ENCODE measurements around the gene CHCHD5.

Gene CHCHD5

GRCh38 chr2:112621790-112622527 is 37.5 kb downstream of the CHCHD5 start:
- no peak overlapping the region for H3K4me2 ChIP-seq (ENCODE audit: low read depth, low read length)
- no peaks in the 10 kb centered on the region for H3K79me2 ChIP-seq (ENCODE audit: low read length)
- peaks cover 4% of the 10 kb centered on the region for H3F3A ChIP-seq (ENCODE audit: insufficient read depth, low read length)
- H2AFZ ChIP-seq (ENCODE audit: low read length), result no peak overlapping the region
- no peak overlapping the region for H3K4me3 ChIP-seq (ENCODE audit: low read length)
- H3K9me2 ChIP-seq (replicated peaks; ENCODE audit: insufficient read depth, low read length), result no peaks in the 10 kb centered on the region
- H4K20me1 ChIP-seq (ENCODE audit: insufficient read depth, low read length), result no peaks in the 10 kb centered on the region
- no peaks in the 10 kb centered on the region for H3K9me3 ChIP-seq (replicated peaks; ENCODE audit: insufficient read depth, low read length)
- no peaks in the 10 kb centered on the region for H3K36me3 ChIP-seq (replicated peaks; ENCODE audit: insufficient read depth, low read length)
- H3K9ac ChIP-seq (ENCODE audit: low read length), result no peak overlapping the region
- peaks cover 4% of the 10 kb centered on the region for H3K27me3 ChIP-seq (replicated peaks; ENCODE audit: insufficient read depth, low read length)
- H3K27ac ChIP-seq (ENCODE audit: low read length), result no peak overlapping the region
- no peak for TF ChIP-seq EZH2 (optimal IDR thresholded peaks at IDR 0.05; ENCODE audit: low read depth, low read length)
- TF ChIP-seq EZH2phosphoT487 (IDR thresholded peaks at IDR 0.05; ENCODE audit: low read length), result no peak
- no peak for TF ChIP-seq CTCF (IDR thresholded peaks at IDR 0.05; ENCODE audit: low read length)
- peaks cover 10% of the 10 kb centered on the region for H3K4me1 ChIP-seq (ENCODE audit: low read length)
- no peak for DNase-seq

DNA sequence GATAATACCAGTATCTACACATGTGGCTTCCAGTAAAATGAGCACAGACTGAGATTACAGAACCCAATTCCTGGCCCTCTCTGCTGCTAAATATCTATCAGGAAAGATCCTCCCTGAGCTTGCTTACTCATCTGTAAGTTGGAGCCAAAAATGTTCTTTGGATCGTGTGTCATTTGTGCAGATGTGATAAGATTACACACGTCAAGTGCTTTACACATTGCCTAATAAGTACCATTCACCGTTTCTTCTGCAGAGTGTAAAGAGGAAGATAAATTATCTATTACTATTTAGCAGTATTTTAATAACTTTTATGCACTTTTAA is 38.1 kb downstream of the CHCHD5 start:
- H3K79me2 ChIP-seq (ENCODE audit: low read length), result no peaks in the 10 kb centered on the region
- H3K27ac ChIP-seq (ENCODE audit: low read length), result no peak overlapping the region
- TF ChIP-seq CTCF (IDR thresholded peaks at IDR 0.05; ENCODE audit: low read length) (no peak), EZH2phosphoT487 (IDR thresholded peaks at IDR 0.05; ENCODE audit: low read length) (no peak), EZH2 (optimal IDR thresholded peaks at IDR 0.05; ENCODE audit: low read depth, low read length) (no peak)
- H3K4me2 ChIP-seq (ENCODE audit: low read depth, low read length), result no peak overlapping the region
- H3F3A ChIP-seq (ENCODE audit: insufficient read depth, low read length), result peaks cover 4% of the 10 kb centered on the region
- H3K9me3 ChIP-seq (replicated peaks; ENCODE audit: insufficient read depth, low read length), result no peaks in the 10 kb centered on the region
- H4K20me1 ChIP-seq (ENCODE audit: insufficient read depth, low read length), result no peaks in the 10 kb centered on the region
- H3K36me3 ChIP-seq (replicated peaks; ENCODE audit: insufficient read depth, low read length), result no peaks in the 10 kb centered on the region
- peaks cover 10% of the 10 kb centered on the region for H3K4me1 ChIP-seq (ENCODE audit: low read length)
- no peak overlapping the region for H3K4me3 ChIP-seq (ENCODE audit: low read length)
- H3K9me2 ChIP-seq (replicated peaks; ENCODE audit: insufficient read depth, low read length), result no peaks in the 10 kb centered on the region
- no peak overlapping the region for H3K9ac ChIP-seq (ENCODE audit: low read length)
- no peak overlapping the region for H2AFZ ChIP-seq (ENCODE audit: low read length)
- no peak for DNase-seq
- H3K27me3 ChIP-seq (replicated peaks; ENCODE audit: insufficient read depth, low read length), result peaks cover 9% of the 10 kb centered on the region

DNA sequence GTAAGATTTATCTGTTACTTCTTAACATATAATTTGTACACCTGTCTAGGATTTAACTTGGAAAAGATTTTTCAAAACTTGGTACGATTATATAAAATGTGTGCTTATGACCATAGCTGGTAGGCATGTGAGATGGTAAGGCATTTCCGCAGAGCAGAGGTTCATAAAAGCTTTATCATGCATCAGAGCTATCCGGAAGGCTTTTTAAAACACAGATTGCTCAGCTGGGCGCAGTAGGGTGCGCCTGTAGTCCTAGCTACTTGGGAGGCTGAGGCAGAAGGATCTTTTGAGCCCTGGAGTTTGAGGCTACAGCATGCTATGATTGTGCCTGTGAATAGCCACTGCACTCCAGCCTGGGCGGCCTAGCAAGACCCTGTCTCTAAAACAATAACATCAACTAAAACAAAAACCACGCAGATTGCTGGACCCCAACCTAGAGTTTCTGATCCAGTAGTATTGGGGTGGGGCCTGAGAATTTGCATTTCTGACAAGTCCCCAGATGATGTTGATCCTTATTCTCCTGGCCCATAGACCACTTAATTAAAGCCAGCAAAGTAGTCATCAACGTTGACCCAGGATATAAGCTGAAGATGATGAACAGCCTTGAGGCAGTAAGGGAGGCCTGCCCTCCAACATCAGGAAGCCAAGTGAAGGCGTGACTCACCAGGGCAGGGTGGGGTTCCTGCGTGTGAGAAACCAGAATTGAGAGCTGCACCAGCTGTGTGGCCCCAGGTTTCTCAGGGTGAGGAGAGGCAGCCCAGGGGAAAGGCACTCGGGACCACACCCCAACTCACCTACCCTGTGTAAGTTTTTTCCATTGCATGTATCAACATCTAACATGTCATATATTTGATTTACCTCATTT is 39.7 kb downstream of the CHCHD5 start:
- no peaks in the 10 kb centered on the region for H3K9me3 ChIP-seq (replicated peaks; ENCODE audit: insufficient read depth, low read length)
- no peak overlapping the region for H3K9ac ChIP-seq (ENCODE audit: low read length)
- no peak overlapping the region for H3K27ac ChIP-seq (ENCODE audit: low read length)
- peaks cover 10% of the 10 kb centered on the region for H3K4me1 ChIP-seq (ENCODE audit: low read length)
- H3K79me2 ChIP-seq (ENCODE audit: low read length), result no peaks in the 10 kb centered on the region
- H4K20me1 ChIP-seq (ENCODE audit: insufficient read depth, low read length), result no peaks in the 10 kb centered on the region
- H3F3A ChIP-seq (ENCODE audit: insufficient read depth, low read length), result peaks cover 4% of the 10 kb centered on the region
- peak; percentile 59 for DNase-seq
- H3K27me3 ChIP-seq (replicated peaks; ENCODE audit: insufficient read depth, low read length), result peaks cover 24% of the 10 kb centered on the region
- no peak overlapping the region for H3K4me3 ChIP-seq (ENCODE audit: low read length)
- no peaks in the 10 kb centered on the region for H3K9me2 ChIP-seq (replicated peaks; ENCODE audit: insufficient read depth, low read length)
- TF ChIP-seq CTCF (IDR thresholded peaks at IDR 0.05; ENCODE audit: low read length) (no peak), EZH2 (optimal IDR thresholded peaks at IDR 0.05; ENCODE audit: low read depth, low read length) (no peak), EZH2phosphoT487 (IDR thresholded peaks at IDR 0.05; ENCODE audit: low read length) (no peak)
- no peaks in the 10 kb centered on the region for H3K36me3 ChIP-seq (replicated peaks; ENCODE audit: insufficient read depth, low read length)
- no peak overlapping the region for H2AFZ ChIP-seq (ENCODE audit: low read length)
- no peak overlapping the region; the same call in 1 of the 2 replicates for H3K4me2 ChIP-seq (ENCODE audit: low read depth, low read length)
